Activated CD4-positive, alpha-beta T cell treated with anti-CD3 and anti-CD28 coated beads for 4 hours (primary cell): Measurements from ENCODE around the gene PHKG2.

ENCODE experiments used
- DNase-seq, 2 donors: peaks; one replicate each; pipeline ENCODE4 v3.0.0-alpha.2; 2020

The PHKG2 gene

GRCh38 chr16:30728899-30729672 lies 19.1 kb upstream of the PHKG2 start:
- no peak for DNase-seq

DNA sequence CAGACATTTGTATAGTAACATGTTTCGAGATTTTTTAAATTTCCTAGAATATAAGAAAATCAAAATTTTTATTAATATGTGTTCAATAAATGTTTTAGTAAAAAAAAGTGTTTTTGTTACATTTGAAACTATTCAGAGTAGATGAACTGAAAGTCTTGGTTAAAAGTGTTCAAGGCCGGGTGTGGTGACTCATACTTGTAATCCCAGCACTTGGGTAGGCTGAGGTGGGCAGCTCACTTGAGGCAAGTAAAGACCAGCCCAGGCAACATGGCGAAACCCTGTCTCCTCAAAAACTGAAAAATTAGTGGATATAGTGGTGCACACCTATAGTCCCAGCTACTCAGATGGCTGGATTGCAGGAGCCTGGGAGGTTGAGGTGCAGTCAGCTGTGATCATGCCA lies 16.8 kb upstream of the PHKG2 start:
- no peak for DNase-seq

GRCh38 chr16:30736995-30737793 lies 11.0 kb upstream of the PHKG2 start:
- no peak for DNase-seq

- no peak for DNase-seq
These were observed 10.2 kb upstream of the PHKG2 start for GRCh38 chr16:30737794-30738648.

DNA sequence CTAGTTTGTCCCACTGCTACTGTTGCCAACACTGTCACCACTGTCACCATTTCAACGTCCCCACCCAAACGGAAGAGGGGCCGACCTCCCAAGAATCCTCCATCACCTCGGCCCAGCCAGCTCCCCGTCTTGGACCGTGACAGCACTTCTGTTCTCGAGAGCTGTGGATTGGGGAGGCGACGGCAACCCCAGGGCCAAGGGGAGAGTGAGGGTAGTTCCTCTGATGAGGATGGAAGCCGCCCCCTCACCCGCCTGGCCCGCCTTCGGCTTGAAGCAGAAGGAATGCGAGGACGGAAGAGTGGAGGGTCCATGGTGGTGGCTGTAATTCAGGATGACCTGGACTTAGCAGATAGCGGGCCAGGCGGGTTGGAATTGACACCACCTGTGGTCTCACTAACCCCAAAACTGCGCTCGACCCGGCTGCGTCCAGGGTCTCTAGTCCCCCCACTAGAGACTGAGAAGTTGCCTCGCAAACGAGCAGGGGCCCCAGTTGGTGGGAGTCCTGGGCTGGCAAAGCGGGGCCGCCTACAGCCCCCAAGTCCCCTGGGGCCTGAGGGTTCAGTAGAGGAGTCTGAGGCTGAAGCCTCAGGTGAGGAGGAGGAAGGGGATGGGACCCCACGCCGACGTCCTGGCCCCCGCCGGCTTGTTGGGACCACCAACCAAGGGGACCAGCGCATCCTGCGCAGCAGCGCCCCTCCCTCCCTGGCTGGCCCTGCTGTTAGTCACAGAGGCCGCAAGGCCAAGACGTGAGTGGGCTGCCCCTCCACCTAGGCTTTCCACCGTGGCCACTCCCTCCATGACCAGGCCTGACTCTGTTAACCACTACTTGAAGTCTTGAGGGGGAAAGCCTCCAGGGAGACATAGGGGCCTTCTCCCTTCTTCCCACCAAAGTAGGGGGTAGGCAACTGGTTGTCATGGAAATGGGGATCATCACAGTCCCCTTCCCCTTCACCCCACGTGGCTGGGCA lies 9.0 kb upstream of the PHKG2 start:
- no peak for DNase-seq

DNA sequence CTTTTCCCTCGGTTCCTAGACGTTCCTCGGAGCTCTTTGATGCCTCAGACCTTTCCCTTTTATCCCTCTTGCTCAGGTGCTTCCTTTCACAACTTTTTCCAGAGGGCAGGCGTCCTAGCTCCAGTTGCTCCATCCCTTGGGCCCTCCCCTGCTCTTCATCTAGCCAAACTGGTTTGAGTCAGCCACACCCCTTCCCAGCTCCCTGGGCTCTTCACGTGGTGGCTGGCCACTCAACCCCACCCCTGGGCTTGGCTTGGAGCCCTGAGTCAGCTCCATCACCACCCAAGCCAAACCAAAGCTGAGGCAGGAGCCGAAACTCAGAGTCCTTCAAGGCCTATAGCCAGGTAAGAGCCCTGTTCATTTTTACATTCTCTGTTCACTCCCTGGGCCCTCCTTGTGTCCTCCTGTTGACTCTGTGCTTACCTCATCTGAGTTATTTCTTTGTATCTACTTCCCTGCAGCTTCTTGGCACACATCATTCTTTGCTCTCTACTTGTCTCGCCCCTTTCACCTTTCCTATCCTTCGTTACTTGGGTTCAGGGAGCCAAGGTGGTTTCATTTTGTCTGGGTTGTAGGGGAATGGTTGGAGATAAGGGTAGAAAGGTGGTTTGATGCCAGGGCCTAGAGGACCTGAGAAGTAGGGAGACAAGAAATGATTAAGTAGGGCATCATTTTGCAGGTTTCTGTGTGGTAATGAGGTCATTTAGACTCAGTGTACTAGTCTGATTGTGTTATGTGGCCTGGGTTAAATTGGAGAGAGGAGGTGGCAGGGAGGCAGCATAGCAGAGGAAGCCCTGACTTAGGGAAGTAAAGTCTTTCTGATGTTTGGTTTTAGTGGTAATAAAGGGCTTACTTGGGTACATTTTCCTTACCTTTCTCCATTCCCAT lies 7.6 kb upstream of the PHKG2 start:
- no peak for DNase-seq

DNA sequence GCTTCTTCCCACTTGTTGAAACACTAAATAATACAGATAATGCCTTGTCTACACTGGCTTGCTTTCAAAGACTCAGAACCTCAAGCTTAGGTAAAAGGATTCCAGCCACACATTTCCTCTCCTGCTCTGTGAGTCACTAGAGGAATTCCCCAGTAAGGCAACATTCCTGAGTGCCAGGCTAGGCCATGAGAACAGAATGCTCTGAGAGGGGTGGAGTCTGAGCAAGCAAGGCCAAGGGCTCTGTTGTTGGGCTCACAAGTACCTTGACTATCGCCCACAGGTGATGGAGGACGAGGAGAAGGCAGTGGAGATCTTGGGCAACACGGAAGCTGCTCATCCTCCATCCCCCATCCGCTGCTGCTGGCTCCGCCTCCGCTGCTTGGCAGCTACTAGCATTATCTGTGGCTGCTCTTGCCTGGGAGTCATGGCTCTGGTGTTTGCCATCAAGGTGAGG lies 6.7 kb upstream of the PHKG2 start:
- DNase-seq = no peak

- DNase-seq = no peak
These were observed 4.5 kb upstream of the PHKG2 start for GRCh38 chr16:30743716-30744115.

DNA sequence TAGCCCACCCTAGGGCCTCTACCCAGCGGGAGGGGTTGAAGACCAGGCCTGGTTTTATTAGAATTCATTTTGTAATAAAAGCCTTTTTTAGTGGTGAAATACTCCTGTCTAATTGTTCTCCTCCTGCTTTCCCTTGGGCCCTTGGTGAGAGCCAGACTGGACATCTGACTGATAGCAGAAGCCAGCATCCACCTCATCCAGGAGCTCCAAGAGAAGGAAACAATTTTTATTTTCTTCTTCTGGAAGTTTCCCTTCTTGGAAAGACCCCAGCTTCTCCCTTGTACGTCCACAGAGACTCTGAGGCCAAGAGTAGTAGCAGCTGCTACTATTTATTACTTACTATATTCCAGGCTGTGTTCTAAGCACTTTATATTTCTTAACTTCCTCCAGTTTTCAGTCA lies 4.0 kb upstream of the PHKG2 start:
- DNase-seq = no peak

GRCh38 chr16:30745082-30745481 lies 3.1 kb upstream of the PHKG2 start:
- no peak for DNase-seq

DNA sequence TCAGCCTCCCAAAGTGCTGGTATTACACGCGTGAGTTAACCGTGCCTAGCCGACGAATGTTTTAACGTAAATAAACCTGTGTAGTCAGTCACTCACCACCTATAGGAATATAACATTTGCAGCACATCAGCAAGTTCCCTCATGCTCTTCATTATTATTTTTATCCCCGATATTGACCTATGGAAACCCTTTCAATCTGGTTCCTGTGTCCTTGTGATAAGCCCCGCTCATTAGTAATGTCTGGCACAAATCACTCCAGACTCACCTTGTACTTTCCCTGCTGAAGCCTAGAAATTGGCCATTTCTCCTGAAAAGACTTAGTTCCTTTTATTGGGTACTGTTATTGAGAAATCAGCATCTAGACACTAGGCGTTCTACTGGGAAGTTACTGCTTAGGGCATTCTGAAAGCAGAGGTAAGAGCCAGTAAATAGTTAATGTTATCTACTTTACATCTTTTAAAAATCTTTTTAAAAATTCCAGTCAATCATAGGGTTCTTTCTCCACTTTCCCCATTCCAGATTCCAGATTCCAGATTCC lies 1.5 kb upstream of the PHKG2 start:
- no peak for DNase-seq

GRCh38 chr16:30747331-30747730 lies 894 bp upstream of the PHKG2 start:
- no peak for DNase-seq

DNA sequence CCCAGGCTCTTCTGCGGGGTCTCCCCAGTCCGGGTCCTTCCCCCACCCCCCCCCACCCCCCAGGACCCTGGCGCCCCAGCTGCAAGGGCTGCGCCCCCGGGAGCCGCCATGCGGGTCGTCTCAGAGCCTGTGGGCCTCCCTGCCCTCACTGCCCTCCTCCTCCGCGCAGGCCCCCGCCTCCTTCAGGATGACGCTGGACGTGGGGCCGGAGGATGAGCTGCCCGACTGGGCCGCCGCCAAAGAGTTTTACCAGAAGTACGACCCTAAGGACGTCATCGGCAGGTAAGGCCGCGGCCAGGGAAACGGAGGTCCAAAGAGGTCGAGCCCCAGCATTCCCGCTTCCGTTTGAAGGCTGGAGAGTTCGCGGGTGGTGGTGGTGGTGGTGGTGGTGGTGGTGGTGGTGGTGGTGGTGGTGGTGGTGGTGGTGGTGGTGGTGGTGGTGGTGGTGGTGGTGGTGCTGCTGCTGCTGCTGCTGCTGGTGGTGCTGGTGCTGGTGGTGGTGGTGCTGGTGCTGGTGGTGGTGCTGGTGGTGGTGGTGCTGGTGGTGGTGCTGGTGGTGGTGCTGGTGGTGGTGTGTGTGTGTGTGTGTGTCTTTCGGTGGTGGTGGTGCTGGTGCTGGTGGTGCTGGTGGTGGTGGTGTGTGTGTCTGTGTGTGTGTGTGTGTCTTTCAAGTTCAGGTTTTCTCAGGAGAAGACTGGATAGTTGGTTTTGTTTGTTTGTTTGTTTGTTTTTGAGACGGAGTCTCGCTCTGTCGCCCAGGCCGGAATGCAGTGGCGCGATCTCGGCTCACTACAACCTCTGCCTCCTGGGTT lies 615 bp downstream of the PHKG2 start:
- peak in 1 of 2 donors; percentile 10 for DNase-seq

DNA sequence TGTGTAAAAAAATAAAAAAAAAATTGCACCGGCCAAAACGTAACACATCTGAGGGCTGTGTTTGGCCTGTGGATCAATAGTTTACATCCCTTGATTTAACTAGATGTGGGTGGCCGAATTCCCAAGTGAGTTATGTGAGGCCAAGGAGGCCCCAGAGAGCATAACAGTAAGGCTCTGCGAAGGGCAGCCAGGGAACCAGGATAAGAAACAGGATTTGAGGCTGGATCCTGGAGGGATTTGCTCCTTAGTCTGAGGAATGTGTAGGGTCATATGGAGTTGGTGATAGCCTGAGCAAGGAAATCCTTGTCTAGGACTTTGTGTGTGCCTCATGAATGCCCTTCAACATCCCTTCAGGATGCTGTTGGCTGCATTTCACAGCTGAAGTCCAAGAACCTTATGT lies 2.0 kb downstream of the PHKG2 start:
- no peak for DNase-seq

- DNase-seq = no peak
These were observed 2.7 kb downstream of the PHKG2 start for GRCh38 chr16:30750876-30751465.

DNA sequence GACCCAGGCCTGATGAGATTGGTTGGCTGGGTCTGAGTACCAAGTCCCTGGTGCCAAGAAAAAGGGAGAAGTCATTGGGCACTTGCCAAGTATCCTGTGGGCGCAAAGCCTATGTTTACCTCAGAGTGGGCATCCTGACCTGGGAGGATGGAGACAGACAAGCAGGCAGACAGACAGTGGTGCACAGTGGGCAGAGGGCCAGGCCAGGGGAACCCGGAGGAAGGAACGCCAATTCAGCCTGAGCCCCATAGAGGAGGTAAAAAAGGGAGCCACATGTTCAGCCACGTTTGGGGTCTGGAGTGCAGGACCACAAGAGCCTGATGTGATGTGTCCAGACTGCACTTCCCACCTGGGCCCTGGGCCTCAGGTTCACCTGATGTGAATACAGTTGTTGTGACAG lies 5.4 kb downstream of the PHKG2 start:
- no peak for DNase-seq

DNA sequence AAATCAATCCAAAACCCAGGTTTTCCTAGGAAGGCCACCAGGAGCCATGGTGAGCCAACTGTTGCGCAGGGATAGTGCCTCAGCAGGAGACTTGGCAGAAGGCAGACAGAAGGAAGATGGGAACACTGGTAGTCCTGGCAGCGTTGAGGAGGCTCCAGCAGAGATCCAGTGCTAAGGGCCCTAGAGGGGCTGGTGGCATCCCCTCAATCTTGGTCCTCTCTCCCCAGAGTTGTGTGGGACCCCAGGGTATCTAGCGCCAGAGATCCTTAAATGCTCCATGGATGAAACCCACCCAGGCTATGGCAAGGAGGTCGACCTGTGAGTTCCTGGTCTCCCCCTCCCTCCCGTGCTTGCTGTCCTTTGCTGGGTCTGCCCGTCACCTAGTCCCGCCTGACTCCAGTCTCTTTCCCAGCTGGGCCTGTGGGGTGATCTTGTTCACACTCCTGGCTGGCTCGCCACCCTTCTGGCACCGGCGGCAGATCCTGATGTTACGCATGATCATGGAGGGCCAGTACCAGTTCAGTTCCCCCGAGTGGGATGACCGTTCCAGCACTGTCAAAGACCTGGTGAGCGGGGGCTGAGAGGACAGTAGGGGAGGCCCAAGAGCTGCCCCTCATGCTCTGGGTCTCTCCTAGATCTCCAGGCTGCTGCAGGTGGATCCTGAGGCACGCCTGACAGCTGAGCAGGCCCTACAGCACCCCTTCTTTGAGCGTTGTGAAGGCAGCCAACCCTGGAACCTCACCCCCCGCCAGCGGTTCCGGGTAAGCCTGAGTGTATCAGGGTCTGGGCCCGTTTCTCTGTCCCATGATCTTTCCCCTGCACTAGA lies 7.9 kb downstream of the PHKG2 start:
- no peak for DNase-seq

DNA sequence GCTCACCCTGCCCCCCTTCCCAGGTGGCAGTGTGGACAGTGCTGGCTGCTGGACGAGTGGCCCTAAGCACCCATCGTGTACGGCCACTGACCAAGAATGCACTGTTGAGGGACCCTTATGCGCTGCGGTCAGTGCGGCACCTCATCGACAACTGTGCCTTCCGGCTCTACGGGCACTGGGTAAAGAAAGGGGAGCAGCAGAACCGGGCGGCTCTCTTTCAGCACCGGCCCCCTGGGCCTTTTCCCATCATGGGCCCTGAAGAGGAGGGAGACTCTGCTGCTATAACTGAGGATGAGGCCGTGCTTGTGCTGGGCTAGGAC lies 8.5 kb downstream of the PHKG2 start:
- DNase-seq = no peak

GRCh38 chr16:30757316-30757715 lies 9.1 kb downstream of the PHKG2 start:
- DNase-seq = no peak
